ENCODE data around the gene PDE11A.

PDE11A gene

GRCh38 chr2:178072383-178073301, at the start of gene PDE11A:
TSS of gene PDE11A (minus strand) at chr2:178072777. CDS start at chr2:178072437, 340 bp downstream.
- Mint-ChIP-seq H3K36me3 (ENCODE audit: low read depth) (no peaks in the 10 kb centered on the region), H3K4me1 (ENCODE audit: low read depth) (peaks cover 8% of the 10 kb centered on the region), H3K9me3 (no peaks in the 10 kb centered on the region), H3K27ac (no peak within 1 kb of the TSS), H3K27me3 (ENCODE audit: low read depth) (peaks cover 60% of the 10 kb centered on the region), H3K4me3 (peak within 1 kb of the TSS; percentile 61)

- Mint-ChIP-seq H3K9me3 (no peaks in the 10 kb centered on the region), H3K27me3 (ENCODE audit: low read depth) (no peaks in the 10 kb centered on the region), H3K4me3 (no peak overlapping the region), H3K36me3 (ENCODE audit: low read depth) (peaks cover 32% of the 10 kb centered on the region), H3K27ac (no peak overlapping the region), H3K4me1 (ENCODE audit: low read depth) (peaks cover 17% of the 10 kb centered on the region)
Observed at GRCh38 chr2:178119179-178119922, 46.8 kb upstream of the PDE11A start.

- no peaks in the 10 kb centered on the region for H3K27me3 Mint-ChIP-seq (ENCODE audit: low read depth)
- H3K4me3 Mint-ChIP-seq, result no peak overlapping the region
- no peaks in the 10 kb centered on the region for H3K9me3 Mint-ChIP-seq
- no peak overlapping the region for H3K27ac Mint-ChIP-seq
- peaks cover 30% of the 10 kb centered on the region for H3K36me3 Mint-ChIP-seq (ENCODE audit: low read depth)
- H3K4me1 Mint-ChIP-seq (ENCODE audit: low read depth), result peaks cover 31% of the 10 kb centered on the region
Observed at GRCh38 chr2:178117725-178118124, 45.1 kb upstream of the PDE11A start.

- no peaks in the 10 kb centered on the region for H3K27me3 Mint-ChIP-seq (ENCODE audit: low read depth)
- no peak overlapping the region for H3K27ac Mint-ChIP-seq
- no peaks in the 10 kb centered on the region for H3K9me3 Mint-ChIP-seq
- peaks cover 20% of the 10 kb centered on the region for H3K36me3 Mint-ChIP-seq (ENCODE audit: low read depth)
- no peak overlapping the region for H3K4me3 Mint-ChIP-seq
- H3K4me1 Mint-ChIP-seq (ENCODE audit: low read depth), result peaks cover 30% of the 10 kb centered on the region
Observed at GRCh38 chr2:178115271-178115670, 42.7 kb upstream of the PDE11A start.

- H3K9me3 Mint-ChIP-seq, result no peaks in the 10 kb centered on the region
- peaks cover 30% of the 10 kb centered on the region for H3K4me1 Mint-ChIP-seq (ENCODE audit: low read depth)
- peaks cover 16% of the 10 kb centered on the region for H3K36me3 Mint-ChIP-seq (ENCODE audit: low read depth)
- peak overlapping the region; percentile 94 for H3K4me3 Mint-ChIP-seq
- no peaks in the 10 kb centered on the region for H3K27me3 Mint-ChIP-seq (ENCODE audit: low read depth)
- H3K27ac Mint-ChIP-seq, result peak overlapping the region; percentile 90
Observed at GRCh38 chr2:178114462-178114861, 41.9 kb upstream of the PDE11A start.

- H3K27ac Mint-ChIP-seq, result peak within 1 kb of the TSS; percentile 90
- no peaks in the 10 kb centered on the region for H3K27me3 Mint-ChIP-seq (ENCODE audit: low read depth)
- H3K36me3 Mint-ChIP-seq (ENCODE audit: low read depth), result peaks cover 10% of the 10 kb centered on the region
- H3K9me3 Mint-ChIP-seq, result no peaks in the 10 kb centered on the region
- peak within 1 kb of the TSS; percentile 94 for H3K4me3 Mint-ChIP-seq
- H3K4me1 Mint-ChIP-seq (ENCODE audit: low read depth), result peaks cover 25% of the 10 kb centered on the region
Observed at GRCh38 chr2:178112202-178113152, 39.9 kb upstream of the PDE11A start, which contains the start of gene RBM45. TSS of gene RBM45 (plus strand) at chr2:178112437. CDS start at chr2:178112547, 110 bp downstream.

- Mint-ChIP-seq H3K4me3 (peak overlapping the region; percentile 94), H3K4me1 (ENCODE audit: low read depth) (peaks cover 25% of the 10 kb centered on the region), H3K36me3 (ENCODE audit: low read depth) (peaks cover 8% of the 10 kb centered on the region), H3K9me3 (no peaks in the 10 kb centered on the region), H3K27ac (peak overlapping the region; percentile 33), H3K27me3 (ENCODE audit: low read depth) (no peaks in the 10 kb centered on the region)
Observed at GRCh38 chr2:178111743-178112142, 39.2 kb upstream of the PDE11A start.

GRCh38 chr2:178110681-178111080, 38.1 kb upstream of the PDE11A start:
- no peak overlapping the region for H3K4me3 Mint-ChIP-seq
- no peaks in the 10 kb centered on the region for H3K9me3 Mint-ChIP-seq
- no peaks in the 10 kb centered on the region for H3K27me3 Mint-ChIP-seq (ENCODE audit: low read depth)
- H3K36me3 Mint-ChIP-seq (ENCODE audit: low read depth), result peaks cover 4% of the 10 kb centered on the region
- peaks cover 24% of the 10 kb centered on the region for H3K4me1 Mint-ChIP-seq (ENCODE audit: low read depth)
- no peak overlapping the region for H3K27ac Mint-ChIP-seq

- Mint-ChIP-seq H3K27ac (no peak overlapping the region), H3K4me1 (ENCODE audit: low read depth) (peaks cover 18% of the 10 kb centered on the region)
Observed at GRCh38 chr2:178109813-178110212, 37.2 kb upstream of the PDE11A start.

GRCh38 chr2:178108176-178108575, 35.6 kb upstream of the PDE11A start:
- Mint-ChIP-seq H3K27me3 (ENCODE audit: low read depth) (no peaks in the 10 kb centered on the region), H3K27ac (no peak overlapping the region), H3K36me3 (ENCODE audit: low read depth) (no peaks in the 10 kb centered on the region), H3K4me1 (ENCODE audit: low read depth) (peaks cover 3% of the 10 kb centered on the region), H3K4me3 (no peak overlapping the region), H3K9me3 (no peaks in the 10 kb centered on the region)

More at GRCh38 chr2:178109813-178110212, 37.2 kb upstream of the PDE11A start:
- Mint-ChIP-seq H3K9me3 (no peaks in the 10 kb centered on the region), H3K27me3 (ENCODE audit: low read depth) (no peaks in the 10 kb centered on the region), H3K36me3 (ENCODE audit: low read depth) (peaks cover 4% of the 10 kb centered on the region), H3K4me3 (no peak overlapping the region)

GRCh38 chr2:178106053-178106452, 33.5 kb upstream of the PDE11A start:
- H3K36me3 Mint-ChIP-seq (ENCODE audit: low read depth), result no peaks in the 10 kb centered on the region
- H3K4me1 Mint-ChIP-seq (ENCODE audit: low read depth), result no peaks in the 10 kb centered on the region
- no peak overlapping the region for H3K4me3 Mint-ChIP-seq
- H3K9me3 Mint-ChIP-seq, result no peaks in the 10 kb centered on the region
- no peak overlapping the region for H3K27ac Mint-ChIP-seq
- H3K27me3 Mint-ChIP-seq (ENCODE audit: low read depth), result no peaks in the 10 kb centered on the region

GRCh38 chr2:178105566-178105965, 33.0 kb upstream of the PDE11A start:
- H3K4me3 Mint-ChIP-seq, result no peak overlapping the region
- H3K4me1 Mint-ChIP-seq (ENCODE audit: low read depth), result no peaks in the 10 kb centered on the region
- H3K27me3 Mint-ChIP-seq (ENCODE audit: low read depth), result no peaks in the 10 kb centered on the region
- no peak overlapping the region for H3K27ac Mint-ChIP-seq
- H3K9me3 Mint-ChIP-seq, result no peaks in the 10 kb centered on the region
- H3K36me3 Mint-ChIP-seq (ENCODE audit: low read depth), result no peaks in the 10 kb centered on the region

GRCh38 chr2:178101321-178102079, 28.9 kb upstream of the PDE11A start:
- H3K4me3 Mint-ChIP-seq, result no peak overlapping the region
- H3K27ac Mint-ChIP-seq, result no peak overlapping the region
- H3K4me1 Mint-ChIP-seq (ENCODE audit: low read depth), result no peaks in the 10 kb centered on the region
- no peaks in the 10 kb centered on the region for H3K27me3 Mint-ChIP-seq (ENCODE audit: low read depth)
- H3K9me3 Mint-ChIP-seq, result no peaks in the 10 kb centered on the region
- H3K36me3 Mint-ChIP-seq (ENCODE audit: low read depth), result no peaks in the 10 kb centered on the region
